OCI-LY3 (cell line): Measurements from ENCODE around the gene C16orf78.

ENCODE experiments used
- H2AFZ ChIP-seq: fragments of 200-600, 300-600 bp; shearing (Covaris generic); 2 replicates; pipeline ENCODE4 v1.6.0; 2014; ENCODE audit warnings: antibody characterized with exemption, low read depth, low read length
- H3K27ac ChIP-seq: fragments of 200-600, 300-600 bp; sonication (generic); 2 replicates; pipeline ENCODE4 v1.5.1; 2014; ENCODE audit warnings: mild to moderate bottlenecking, low read length, moderate library complexity, mixed read lengths
- H3K27me3 ChIP-seq: fragments of 200-600, 300-600 bp; sonication (generic); 2 replicates; pipeline ENCODE4 v1.6.1; 2014; ENCODE audit warnings: low read depth, low read length, mixed read lengths
- H3K36me3 ChIP-seq: fragments of 200-600, 300-600 bp; sonication (generic); replicated peaks from 2 replicates; pipeline ENCODE3; 2014; ENCODE audit warnings: low read depth, low read length, mixed read lengths
- H3K4me1 ChIP-seq: fragments of 300-600, 200-600 bp; sonication (generic); 2 replicates; pipeline ENCODE4 v1.6.1; 2014; ENCODE audit warnings: low read length, mixed read lengths
- H3K4me2 ChIP-seq: fragments of 200-600, 300-600 bp; sonication (generic); 2 replicates; pipeline ENCODE4 v1.6.1; 2014; ENCODE audit warnings: low read length, mixed read lengths
- H3K4me3 ChIP-seq: fragments of 300-600, 200-600 bp; sonication (generic); 2 replicates; pipeline ENCODE4 v1.5.1; 2014; ENCODE audit warnings: antibody characterized with exemption, mild to moderate bottlenecking, low read length, moderate library complexity
- H3K79me2 ChIP-seq: fragments of 300-600, 200-600 bp; shearing (Covaris generic); 2 replicates; pipeline ENCODE4 v1.6.1; 2014; ENCODE audit warnings: mild to moderate bottlenecking, low read length, mixed read lengths
- H3K9ac ChIP-seq: fragments of 300-600, 200-600 bp; shearing (Covaris generic); 2 replicates; pipeline ENCODE4 v1.6.0; 2014; ENCODE audit warnings: mild to moderate bottlenecking, low read length, moderate library complexity
- H3K9me3 ChIP-seq: fragments of 200-600, 300-600 bp; shearing (Covaris generic); 2 replicates; pipeline ENCODE4 v1.6.1; 2014; ENCODE audit warnings: low read length, mixed read lengths; ENCODE audit not compliant: insufficient read depth
- H4K20me1 ChIP-seq: fragments of 200-600, 300-600 bp; sonication (generic); 2 replicates; pipeline ENCODE4 v1.6.1; 2016; ENCODE audit warnings: low read length, mixed read lengths; ENCODE audit not compliant: insufficient read depth
- CTCF ChIP-seq: fragments of 200-600, 300-600 bp; sonication (generic); IDR thresholded peaks from 2 replicates; pipeline ENCODE4 v1.5.1; 2014; ENCODE audit warnings: antibody characterized with exemption, low read length, low read depth
- EZH2phosphoT487 ChIP-seq: fragments of 200-600 bp; shearing (Covaris generic); IDR thresholded peaks from 2 replicates; pipeline ENCODE4 v1.6.1; 2018; ENCODE audit warnings: antibody characterized with exemption, mixed run types, low read depth

The C16orf78 gene

GRCh38 chr16:49345829-49346228 lies 27.8 kb upstream of the C16orf78 start:
- Histone ChIP-seq H4K20me1 (peaks cover 6% of the 10 kb centered on the region; the same call in 1 of the 2 replicates), H3K4me2 (no peak overlapping the region), H3K4me1 (no peaks in the 10 kb centered on the region), H3K4me3 (no peak overlapping the region), H3K9me3 (no peaks in the 10 kb centered on the region), H3K27ac (no peak overlapping the region), H2AFZ (no peak overlapping the region), H3K79me2 (no peaks in the 10 kb centered on the region), H3K27me3 (no peaks in the 10 kb centered on the region), H3K36me3 (no peaks in the 10 kb centered on the region), H3K9ac (no peak overlapping the region)
- TF ChIP-seq CTCF: no peak
- TF ChIP-seq EZH2phosphoT487: no peak

- Histone ChIP-seq H3K27ac (no peak overlapping the region), H3K36me3 (no peaks in the 10 kb centered on the region), H2AFZ (no peak overlapping the region), H3K4me3 (no peak overlapping the region), H4K20me1 (peaks cover 6% of the 10 kb centered on the region; the same call in 1 of the 2 replicates), H3K9ac (no peak overlapping the region), H3K27me3 (no peaks in the 10 kb centered on the region), H3K4me1 (no peaks in the 10 kb centered on the region), H3K9me3 (no peaks in the 10 kb centered on the region), H3K79me2 (no peaks in the 10 kb centered on the region), H3K4me2 (no peak overlapping the region)
- TF ChIP-seq CTCF: no peak
- no peak for TF ChIP-seq EZH2phosphoT487
Measured at GRCh38 chr16:49346459-49346858, 27.1 kb upstream of the C16orf78 start.

GRCh38 chr16:49347476-49347875 lies 26.1 kb upstream of the C16orf78 start:
- H3K27me3 ChIP-seq: no peaks in the 10 kb centered on the region
- H3K4me3 ChIP-seq: no peak overlapping the region
- TF ChIP-seq EZH2phosphoT487 (no peak), CTCF (no peak)
- no peak overlapping the region for H3K27ac ChIP-seq
- H4K20me1 ChIP-seq: peaks cover 6% of the 10 kb centered on the region; the same call in 1 of the 2 replicates
- H3K4me1 ChIP-seq: no peaks in the 10 kb centered on the region
- H3K9me3 ChIP-seq: no peaks in the 10 kb centered on the region
- H3K79me2 ChIP-seq: no peaks in the 10 kb centered on the region
- H3K9ac ChIP-seq: no peak overlapping the region
- no peaks in the 10 kb centered on the region for H3K36me3 ChIP-seq
- H3K4me2 ChIP-seq: no peak overlapping the region
- no peak overlapping the region for H2AFZ ChIP-seq

- Histone ChIP-seq H3K79me2 (no peaks in the 10 kb centered on the region), H3K9me3 (no peaks in the 10 kb centered on the region), H3K4me1 (no peaks in the 10 kb centered on the region), H3K27ac (no peak overlapping the region), H2AFZ (no peak overlapping the region), H3K36me3 (no peaks in the 10 kb centered on the region), H4K20me1 (peaks cover 6% of the 10 kb centered on the region; the same call in 1 of the 2 replicates), H3K27me3 (no peaks in the 10 kb centered on the region), H3K4me2 (no peak overlapping the region), H3K4me3 (no peak overlapping the region), H3K9ac (no peak overlapping the region)
- TF ChIP-seq CTCF (peak; percentile 18), EZH2phosphoT487 (no peak)
Measured at GRCh38 chr16:49348408-49349176, 25.0 kb upstream of the C16orf78 start.
